Measurements from ENCODE around the gene NTRK3. TPM values are rescaled to one million over a fixed set of nuclear protein-coding genes. Genes with fewer than 3 reads are reported as not detected.

NTRK3 gene
- total RNA-seq, 1 donor from 2014 or later: 6.4 TPM

DNA sequence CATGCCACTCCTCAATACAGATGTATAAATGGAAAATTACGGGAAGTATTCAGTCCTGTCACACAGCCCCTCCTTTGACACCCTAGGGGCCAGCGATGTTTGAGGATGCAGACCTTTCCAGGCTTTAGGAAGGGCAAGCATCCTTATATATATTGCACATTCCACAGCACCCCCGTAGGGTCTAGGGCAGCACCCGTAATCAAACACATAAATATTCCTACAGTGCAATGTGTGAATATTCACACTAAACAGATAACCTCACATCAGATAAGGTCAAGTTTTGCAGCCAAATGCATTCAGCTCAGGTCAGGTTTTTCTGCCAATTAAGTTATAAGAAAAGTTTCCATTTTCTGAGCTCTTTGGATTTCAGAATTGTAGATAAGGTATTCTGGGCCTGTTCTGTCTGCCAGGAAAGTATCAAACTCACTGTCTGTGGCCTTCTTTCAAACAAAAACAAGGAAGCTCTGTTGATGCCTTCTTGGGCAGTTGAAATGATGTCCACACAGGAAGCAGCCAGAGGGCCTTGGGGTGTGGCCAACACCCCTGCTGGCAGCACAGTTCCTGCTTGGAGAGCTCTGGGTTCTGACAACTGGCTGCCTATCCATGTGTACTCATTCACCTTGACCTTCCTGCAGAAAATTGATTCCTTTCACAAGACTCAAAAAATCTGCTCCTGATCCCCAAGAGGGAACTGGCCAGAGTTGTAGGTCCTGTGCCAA lies 427.0 kb downstream of the NTRK3 start:
- Mint-ChIP-seq H3K27me3 (ENCODE audit: unreplicated experiment) (peaks cover 5% of the 10 kb centered on the region), H3K9me3 (ENCODE audit: unreplicated experiment) (no peaks in the 10 kb centered on the region), H3K27ac (ENCODE audit: unreplicated experiment) (no peak overlapping the region), H3K4me1 (ENCODE audit: unreplicated experiment) (no peaks in the 10 kb centered on the region), H3K36me3 (ENCODE audit: low read depth, unreplicated experiment) (no peaks in the 10 kb centered on the region), H3K4me3 (ENCODE audit: unreplicated experiment) (no peak overlapping the region)
- no peak for DNase-seq (ENCODE audit: low spot score)
- TF ChIP-seq, protein P1, sequence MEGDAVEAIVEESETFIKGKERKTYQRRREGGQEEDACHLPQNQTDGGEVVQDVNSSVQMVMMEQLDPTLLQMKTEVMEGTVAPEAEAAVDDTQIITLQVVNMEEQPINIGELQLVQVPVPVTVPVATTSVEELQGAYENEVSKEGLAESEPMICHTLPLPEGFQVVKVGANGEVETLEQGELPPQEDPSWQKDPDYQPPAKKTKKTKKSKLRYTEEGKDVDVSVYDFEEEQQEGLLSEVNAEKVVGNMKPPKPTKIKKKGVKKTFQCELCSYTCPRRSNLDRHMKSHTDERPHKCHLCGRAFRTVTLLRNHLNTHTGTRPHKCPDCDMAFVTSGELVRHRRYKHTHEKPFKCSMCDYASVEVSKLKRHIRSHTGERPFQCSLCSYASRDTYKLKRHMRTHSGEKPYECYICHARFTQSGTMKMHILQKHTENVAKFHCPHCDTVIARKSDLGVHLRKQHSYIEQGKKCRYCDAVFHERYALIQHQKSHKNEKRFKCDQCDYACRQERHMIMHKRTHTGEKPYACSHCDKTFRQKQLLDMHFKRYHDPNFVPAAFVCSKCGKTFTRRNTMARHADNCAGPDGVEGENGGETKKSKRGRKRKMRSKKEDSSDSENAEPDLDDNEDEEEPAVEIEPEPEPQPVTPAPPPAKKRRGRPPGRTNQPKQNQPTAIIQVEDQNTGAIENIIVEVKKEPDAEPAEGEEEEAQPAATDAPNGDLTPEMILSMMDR (IDR thresholded peaks at IDR 0.05; ENCODE audit: unreplicated experiment): no peak

DNA sequence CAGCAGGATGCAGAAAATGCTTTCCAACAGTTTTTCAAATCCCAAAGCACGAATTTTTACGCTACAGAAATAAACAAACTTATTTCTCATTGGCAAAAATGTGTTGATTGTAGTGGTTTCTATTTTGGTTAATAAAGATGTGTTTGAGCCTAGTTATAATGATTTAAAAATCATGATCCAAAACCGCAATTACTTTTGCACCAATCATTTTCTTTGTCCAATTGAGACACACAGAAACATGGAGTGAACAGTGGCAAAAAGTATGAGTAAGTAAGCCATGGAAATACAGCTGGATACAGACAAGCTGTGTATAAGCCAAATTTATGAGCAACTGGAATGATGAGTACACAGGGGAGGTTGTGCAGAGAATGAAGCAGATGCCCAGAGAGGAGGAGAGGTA lies 427.9 kb downstream of the NTRK3 start:
- H3K27me3 Mint-ChIP-seq (ENCODE audit: unreplicated experiment): peaks cover 5% of the 10 kb centered on the region
- H3K27ac Mint-ChIP-seq (ENCODE audit: unreplicated experiment): no peak overlapping the region
- no peaks in the 10 kb centered on the region for H3K36me3 Mint-ChIP-seq (ENCODE audit: low read depth, unreplicated experiment)
- H3K4me1 Mint-ChIP-seq (ENCODE audit: unreplicated experiment): no peaks in the 10 kb centered on the region
- TF ChIP-seq, protein P1 (IDR thresholded peaks at IDR 0.05; ENCODE audit: unreplicated experiment): no peak
- no peak overlapping the region for H3K4me3 Mint-ChIP-seq (ENCODE audit: unreplicated experiment)
- no peaks in the 10 kb centered on the region for H3K9me3 Mint-ChIP-seq (ENCODE audit: unreplicated experiment)
- DNase-seq (ENCODE audit: low spot score): no peak

DNA sequence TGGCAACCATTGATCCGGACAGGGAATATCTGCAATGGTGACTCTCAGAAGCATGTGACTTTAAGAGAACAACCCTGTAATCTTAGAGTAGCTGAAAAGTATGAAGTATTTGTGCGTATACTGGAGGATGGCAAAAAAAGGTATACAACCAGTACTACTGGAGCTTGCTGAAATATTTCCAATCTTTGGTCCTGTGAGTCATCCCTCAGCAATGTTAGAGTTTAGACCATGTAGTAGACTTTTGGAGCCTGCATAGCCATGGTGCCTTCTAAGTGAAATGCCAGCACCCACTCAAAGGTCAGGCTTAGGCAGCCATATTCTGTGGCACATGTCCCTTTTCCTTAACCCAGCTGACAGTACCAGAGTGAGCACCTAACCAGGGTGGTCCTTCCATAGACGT lies 429.4 kb downstream of the NTRK3 start:
- DNase-seq (ENCODE audit: low spot score): no peak
- Mint-ChIP-seq H3K27me3 (ENCODE audit: unreplicated experiment) (peaks cover 5% of the 10 kb centered on the region), H3K4me3 (ENCODE audit: unreplicated experiment) (no peak overlapping the region), H3K36me3 (ENCODE audit: low read depth, unreplicated experiment) (no peaks in the 10 kb centered on the region), H3K9me3 (ENCODE audit: unreplicated experiment) (no peaks in the 10 kb centered on the region), H3K27ac (ENCODE audit: unreplicated experiment) (no peak overlapping the region), H3K4me1 (ENCODE audit: unreplicated experiment) (no peaks in the 10 kb centered on the region)
- TF ChIP-seq, protein P1 (IDR thresholded peaks at IDR 0.05; ENCODE audit: unreplicated experiment): no peak

DNA sequence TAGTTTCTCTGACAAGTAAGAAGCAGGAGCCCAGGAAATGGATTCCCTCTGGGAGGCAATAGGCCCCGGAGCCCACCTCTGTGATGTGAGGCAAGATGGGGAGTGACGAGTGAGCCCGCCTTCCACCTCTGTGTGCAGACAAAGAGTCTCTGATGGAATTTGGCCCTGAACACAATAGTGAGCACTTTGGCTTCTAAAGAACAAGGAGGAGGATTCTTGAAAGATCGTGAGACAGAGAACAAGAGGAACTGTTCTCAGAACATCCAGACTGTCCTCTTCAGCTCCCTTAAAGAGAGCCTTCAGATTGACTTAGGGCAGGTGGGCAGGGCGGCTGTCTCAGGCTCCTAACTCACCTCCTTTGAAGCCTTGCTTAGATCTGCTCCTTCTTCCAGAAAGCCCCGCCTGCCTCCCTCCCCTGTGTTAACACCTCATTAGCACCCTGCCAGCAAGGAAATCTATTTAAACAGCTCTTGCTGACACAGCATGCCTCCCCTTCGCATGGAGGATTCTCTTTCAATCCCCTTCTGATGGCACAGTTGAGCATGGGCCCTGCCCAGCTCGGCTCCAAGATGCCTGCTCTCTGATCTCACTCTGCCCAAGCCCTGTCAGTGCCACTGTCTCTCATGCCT lies 430.3 kb downstream of the NTRK3 start:
- H3K9me3 Mint-ChIP-seq (ENCODE audit: unreplicated experiment): no peaks in the 10 kb centered on the region
- H3K27ac Mint-ChIP-seq (ENCODE audit: unreplicated experiment): no peak overlapping the region
- no peaks in the 10 kb centered on the region for H3K27me3 Mint-ChIP-seq (ENCODE audit: unreplicated experiment)
- H3K4me1 Mint-ChIP-seq (ENCODE audit: unreplicated experiment): no peaks in the 10 kb centered on the region
- H3K4me3 Mint-ChIP-seq (ENCODE audit: unreplicated experiment): no peak overlapping the region
- H3K36me3 Mint-ChIP-seq (ENCODE audit: low read depth, unreplicated experiment): no peaks in the 10 kb centered on the region
- DNase-seq (ENCODE audit: low spot score): no peak
- TF ChIP-seq, protein P1 (IDR thresholded peaks at IDR 0.05; ENCODE audit: unreplicated experiment): no peak

DNA sequence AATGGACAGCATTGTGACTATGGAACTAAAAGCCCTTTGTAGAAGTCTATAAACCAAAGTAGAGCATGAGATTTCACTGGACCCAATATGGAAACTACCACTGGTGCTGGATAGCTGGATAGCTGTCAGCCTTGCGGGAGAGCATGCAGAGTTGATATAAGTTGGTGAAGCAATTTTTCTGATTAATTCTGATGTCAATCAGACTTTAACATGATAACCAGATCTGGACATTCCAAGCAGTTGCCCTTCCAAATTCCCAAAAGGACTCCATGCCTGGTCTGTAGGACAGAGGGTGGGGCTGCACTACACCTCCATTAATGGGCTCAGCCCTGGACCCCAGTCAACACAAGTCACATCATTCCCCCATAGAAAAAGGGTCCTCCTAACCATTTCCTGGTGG lies 437.8 kb downstream of the NTRK3 start:
- Mint-ChIP-seq H3K9me3 (ENCODE audit: unreplicated experiment) (no peaks in the 10 kb centered on the region), H3K4me3 (ENCODE audit: unreplicated experiment) (no peak overlapping the region), H3K27me3 (ENCODE audit: unreplicated experiment) (no peaks in the 10 kb centered on the region), H3K4me1 (ENCODE audit: unreplicated experiment) (no peaks in the 10 kb centered on the region), H3K36me3 (ENCODE audit: low read depth, unreplicated experiment) (no peaks in the 10 kb centered on the region), H3K27ac (ENCODE audit: unreplicated experiment) (no peak overlapping the region)
- DNase-seq (ENCODE audit: low spot score): no peak
- TF ChIP-seq, protein P1 (IDR thresholded peaks at IDR 0.05; ENCODE audit: unreplicated experiment): no peak

All from endothelial cell (in vitro differentiated cells).